Measurements from ENCODE around the gene NELL2. TPM values are rescaled to one million over a fixed set of nuclear protein-coding genes. Genes with fewer than 3 reads are reported as not detected.

Gene NELL2
- total and polyA plus RNA-seq, 10 of the 15 experiments (the other 5 are each of a cell fraction or from before 2014, with no cell fraction given), result 0.27 to 2.3 (median 0.76) TPM

DNA sequence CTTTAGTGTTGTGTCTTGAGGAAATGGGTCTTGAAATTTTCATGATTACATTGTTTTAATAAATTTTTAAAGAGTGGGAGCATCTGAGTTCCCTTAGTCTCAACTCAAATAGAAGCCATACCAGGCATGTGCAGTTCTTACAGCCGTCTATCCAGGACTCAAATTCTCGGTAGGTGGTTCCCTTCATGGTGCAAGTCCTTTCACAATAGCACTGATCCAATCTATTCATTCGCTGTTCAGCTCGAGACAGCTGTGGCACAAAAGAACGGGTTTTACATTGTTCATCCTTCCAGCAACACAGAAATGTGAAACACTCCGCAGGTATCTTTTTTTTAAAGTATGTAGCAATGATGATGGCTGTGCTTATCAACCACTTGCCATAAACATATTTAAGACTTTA lies 100.2 kb downstream of the NELL2 start:
- 31% methylated on average over 6 of the region's 6 CpGs for WGBS (ENCODE audit: insufficient coverage, insufficient replicate concordance, low lambda C conversion rate, missing lambda C conversion rate)
- H2AFZ ChIP-seq (ENCODE audit: control insufficient read depth, low read depth, low read length), result no peak overlapping the region
- H3K36me3 ChIP-seq (ENCODE audit: control insufficient read depth in 2 of 2, insufficient read depth in 2 of 2, low read length in 1 of 2), result no peaks in the 10 kb centered on the region
- intact Hi-C loops (cut with micrococcal nuclease; ENCODE audit: unreplicated experiment) (loop anchor here (1.0 to 10.0 kb wide), 3 partner anchors 155 to 761 kb away; no protein-coding TSS in a partner anchor), in situ Hi-C loops (cut with MboI) (loop anchor here (10.0 kb wide), 1 partner anchor 149 kb away; no protein-coding TSS in a partner anchor)
- DNase-seq (ENCODE audit: low read depth, low spot score) (no peak), FAIRE-seq (no peak), ATAC-seq (no peak)
- no peak for TF ChIP-seq NFXL1 (IDR thresholded peaks at IDR 0.05; ENCODE audit: borderline replicate concordance)
- no peak for TF ChIP-seq RBBP5 (conservative IDR thresholded peaks at IDR 0.05)
- TF ChIP-seq, protein P1, sequence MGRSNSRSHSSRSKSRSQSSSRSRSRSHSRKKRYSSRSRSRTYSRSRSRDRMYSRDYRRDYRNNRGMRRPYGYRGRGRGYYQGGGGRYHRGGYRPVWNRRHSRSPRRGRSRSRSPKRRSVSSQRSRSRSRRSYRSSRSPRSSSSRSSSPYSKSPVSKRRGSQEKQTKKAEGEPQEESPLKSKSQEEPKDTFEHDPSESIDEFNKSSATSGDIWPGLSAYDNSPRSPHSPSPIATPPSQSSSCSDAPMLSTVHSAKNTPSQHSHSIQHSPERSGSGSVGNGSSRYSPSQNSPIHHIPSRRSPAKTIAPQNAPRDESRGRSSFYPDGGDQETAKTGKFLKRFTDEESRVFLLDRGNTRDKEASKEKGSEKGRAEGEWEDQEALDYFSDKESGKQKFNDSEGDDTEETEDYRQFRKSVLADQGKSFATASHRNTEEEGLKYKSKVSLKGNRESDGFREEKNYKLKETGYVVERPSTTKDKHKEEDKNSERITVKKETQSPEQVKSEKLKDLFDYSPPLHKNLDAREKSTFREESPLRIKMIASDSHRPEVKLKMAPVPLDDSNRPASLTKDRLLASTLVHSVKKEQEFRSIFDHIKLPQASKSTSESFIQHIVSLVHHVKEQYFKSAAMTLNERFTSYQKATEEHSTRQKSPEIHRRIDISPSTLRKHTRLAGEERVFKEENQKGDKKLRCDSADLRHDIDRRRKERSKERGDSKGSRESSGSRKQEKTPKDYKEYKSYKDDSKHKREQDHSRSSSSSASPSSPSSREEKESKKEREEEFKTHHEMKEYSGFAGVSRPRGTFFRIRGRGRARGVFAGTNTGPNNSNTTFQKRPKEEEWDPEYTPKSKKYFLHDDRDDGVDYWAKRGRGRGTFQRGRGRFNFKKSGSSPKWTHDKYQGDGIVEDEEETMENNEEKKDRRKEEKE (IDR thresholded peaks at IDR 0.05), result no peak
- TF ChIP-seq, protein P2, sequence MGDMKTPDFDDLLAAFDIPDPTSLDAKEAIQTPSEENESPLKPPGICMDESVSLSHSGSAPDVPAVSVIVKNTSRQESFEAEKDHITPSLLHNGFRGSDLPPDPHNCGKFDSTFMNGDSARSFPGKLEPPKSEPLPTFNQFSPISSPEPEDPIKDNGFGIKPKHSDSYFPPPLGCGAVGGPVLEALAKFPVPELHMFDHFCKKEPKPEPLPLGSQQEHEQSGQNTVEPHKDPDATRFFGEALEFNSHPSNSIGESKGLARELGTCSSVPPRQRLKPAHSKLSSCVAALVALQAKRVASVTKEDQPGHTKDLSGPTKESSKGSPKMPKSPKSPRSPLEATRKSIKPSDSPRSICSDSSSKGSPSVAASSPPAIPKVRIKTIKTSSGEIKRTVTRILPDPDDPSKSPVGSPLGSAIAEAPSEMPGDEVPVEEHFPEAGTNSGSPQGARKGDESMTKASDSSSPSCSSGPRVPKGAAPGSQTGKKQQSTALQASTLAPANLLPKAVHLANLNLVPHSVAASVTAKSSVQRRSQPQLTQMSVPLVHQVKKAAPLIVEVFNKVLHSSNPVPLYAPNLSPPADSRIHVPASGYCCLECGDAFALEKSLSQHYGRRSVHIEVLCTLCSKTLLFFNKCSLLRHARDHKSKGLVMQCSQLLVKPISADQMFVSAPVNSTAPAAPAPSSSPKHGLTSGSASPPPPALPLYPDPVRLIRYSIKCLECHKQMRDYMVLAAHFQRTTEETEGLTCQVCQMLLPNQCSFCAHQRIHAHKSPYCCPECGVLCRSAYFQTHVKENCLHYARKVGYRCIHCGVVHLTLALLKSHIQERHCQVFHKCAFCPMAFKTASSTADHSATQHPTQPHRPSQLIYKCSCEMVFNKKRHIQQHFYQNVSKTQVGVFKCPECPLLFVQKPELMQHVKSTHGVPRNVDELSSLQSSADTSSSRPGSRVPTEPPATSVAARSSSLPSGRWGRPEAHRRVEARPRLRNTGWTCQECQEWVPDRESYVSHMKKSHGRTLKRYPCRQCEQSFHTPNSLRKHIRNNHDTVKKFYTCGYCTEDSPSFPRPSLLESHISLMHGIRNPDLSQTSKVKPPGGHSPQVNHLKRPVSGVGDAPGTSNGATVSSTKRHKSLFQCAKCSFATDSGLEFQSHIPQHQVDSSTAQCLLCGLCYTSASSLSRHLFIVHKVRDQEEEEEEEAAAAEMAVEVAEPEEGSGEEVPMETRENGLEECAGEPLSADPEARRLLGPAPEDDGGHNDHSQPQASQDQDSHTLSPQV (IDR thresholded peaks at IDR 0.05), result no peak
- H3K27me3 ChIP-seq (replicated peaks in 1 of 2; ENCODE audit: control insufficient read depth in 2 of 2, insufficient read depth in 2 of 2, low read length in 1 of 2), result no peaks in the 10 kb centered on the region
- ChIA-PET RAD21 (ENCODE audit: unreplicated experiment) (interaction anchor here (2.6 to 3.2 kb wide), 2 partner anchors 155 to 760 kb away, joined by 6 to 14 read pairs; no protein-coding TSS in a partner anchor), POLR2A (no interaction called here), SMC1A (ENCODE audit: uncharacterized antibody, unreplicated experiment) (interaction anchor here (1.3 to 2.4 kb wide), 2 partner anchors 155 to 454 kb away, joined by 4 to 8 read pairs; no protein-coding TSS in a partner anchor), CTCF (interaction anchor here (1.0 to 3.9 kb wide), 8 partner anchors 11 to 154 kb away, joined by 3 to 24 read pairs (median 3); no protein-coding TSS in a partner anchor)
- H3K4me3 ChIP-seq, result no peak overlapping the region
- no peaks in the 10 kb centered on the region for H3K79me2 ChIP-seq (ENCODE audit: control insufficient read depth, insufficient read depth, low read length)
- H3K9me3 ChIP-seq (replicated peaks; ENCODE audit: control insufficient read depth, insufficient read depth, low read length), result no peaks in the 10 kb centered on the region
- H3K27ac ChIP-seq (ENCODE audit: control insufficient read depth, insufficient read depth), result no peak overlapping the region
- no peaks in the 10 kb centered on the region for H3K4me1 ChIP-seq (ENCODE audit: control insufficient read depth, insufficient read depth, low read length)
- H3K9ac ChIP-seq (ENCODE audit: control insufficient read depth, insufficient read depth, low read length), result no peak overlapping the region
- no peaks in the 10 kb centered on the region for H4K20me1 ChIP-seq (ENCODE audit: control insufficient read depth, insufficient read depth)
- H3K4me2 ChIP-seq (ENCODE audit: control insufficient read depth, insufficient read depth), result no peak overlapping the region
- BruUV-seq (replicated peaks), result no TSS peak
